ENCODE results near the gene CDC7.
"Not testable (repeated sequence)": the region's sequence is repeated elsewhere in the genome, so short reads cannot be mapped to it uniquely, and the experiment has no call there.

CDC7 gene

GRCh38 chr1:91500756-91501522 lies at the start of gene CDC7:
Gene CDC7 (plus strand): TSS chr1:91500851. CDS start chr1:91501717, 866 bp downstream.
- peak; percentile 87 for DNase-seq

DNA sequence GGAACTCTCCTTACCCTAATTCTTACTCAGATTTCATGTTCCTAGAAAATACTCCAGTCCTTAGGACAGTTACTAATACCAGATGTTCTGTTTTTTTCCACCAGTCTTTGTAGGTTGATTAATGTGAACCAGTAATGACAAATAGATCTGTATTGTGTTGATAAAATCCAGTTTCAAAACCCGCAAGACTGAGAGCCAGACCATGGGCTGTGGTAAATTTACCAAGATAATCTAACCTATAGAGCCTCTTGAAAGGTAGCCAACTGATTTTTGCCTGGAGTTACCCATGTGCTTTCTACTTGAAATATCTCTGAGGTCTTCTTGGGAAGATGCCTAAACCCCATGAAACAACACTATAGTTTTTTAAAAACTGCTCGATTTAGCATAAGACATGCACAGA lies 46.5 kb upstream of the CDC7 start:
- DNase-seq = no peak

- no peak for DNase-seq
These were observed 45.3 kb upstream of the CDC7 start for GRCh38 chr1:91455334-91455733.

DNA sequence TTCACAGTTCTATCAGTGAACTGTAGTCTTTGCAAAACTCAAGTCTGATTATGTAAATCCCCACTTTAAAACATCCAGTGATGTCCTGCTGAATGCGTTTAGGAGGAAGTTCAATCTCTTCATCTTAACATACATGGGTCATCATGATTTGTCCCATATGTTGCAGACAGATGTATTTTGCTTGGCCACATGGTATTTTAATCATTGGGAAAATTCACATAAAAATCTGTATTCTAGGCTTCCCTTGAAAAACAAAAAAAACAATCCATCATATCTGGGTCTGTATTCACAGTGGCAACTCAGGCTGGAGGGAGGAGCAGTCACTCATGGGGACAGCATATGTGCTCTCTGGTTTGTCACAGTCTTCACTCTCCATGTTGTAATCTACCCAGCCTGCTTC lies 44.8 kb upstream of the CDC7 start:
- no peak for DNase-seq

DNA sequence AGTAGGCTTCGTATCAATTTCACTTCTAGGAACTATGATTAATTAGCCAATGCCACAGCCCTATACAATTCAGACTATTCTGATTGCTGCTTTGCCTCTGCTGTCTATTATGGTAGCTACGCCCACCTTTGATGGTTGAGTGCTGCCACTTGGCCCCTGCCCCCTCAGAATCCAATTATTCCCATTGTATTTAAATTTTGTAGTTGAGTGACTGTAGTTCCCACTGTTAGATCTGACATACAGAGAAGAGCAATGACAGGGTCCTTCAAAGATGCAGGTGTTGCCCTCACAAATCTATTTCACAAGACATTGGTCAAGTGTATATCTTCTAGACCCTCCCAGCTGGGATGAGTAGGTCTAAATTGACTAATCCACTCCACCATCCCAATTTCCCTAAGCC lies 35.3 kb upstream of the CDC7 start:
- DNase-seq = not testable (repeated sequence)

DNA sequence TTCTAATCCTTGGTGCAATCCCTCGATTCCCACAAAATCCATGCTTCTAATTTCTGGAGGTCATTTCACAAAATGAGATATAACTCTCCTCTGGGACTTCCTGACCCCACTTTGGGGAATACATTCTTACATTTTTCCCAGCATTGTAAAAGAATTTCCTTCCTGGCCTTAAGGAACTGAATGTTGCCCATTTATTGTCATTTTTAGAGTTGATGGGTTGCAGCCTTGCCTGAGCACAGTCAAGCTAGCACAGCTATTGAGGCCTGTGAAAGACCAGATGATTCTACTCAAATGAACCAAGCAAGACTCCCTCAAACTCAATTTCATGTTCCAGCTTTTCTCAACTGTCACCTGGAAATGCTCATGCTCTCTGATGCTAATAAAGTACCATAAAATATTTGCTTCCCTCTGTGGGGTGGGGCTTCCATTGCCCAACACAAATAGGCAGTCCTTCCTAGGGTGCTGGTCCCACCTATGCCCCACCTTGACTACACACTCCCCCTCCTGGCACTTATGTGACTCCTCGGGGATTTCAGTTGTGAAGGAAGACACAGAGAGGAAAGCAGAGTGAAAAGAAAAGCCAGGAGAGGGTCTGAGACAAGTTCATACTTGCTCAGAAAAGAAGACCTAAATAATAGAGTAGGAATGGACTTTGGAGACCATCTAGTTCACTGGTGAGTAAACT lies 24.0 kb upstream of the CDC7 start:
- no peak for DNase-seq

DNA sequence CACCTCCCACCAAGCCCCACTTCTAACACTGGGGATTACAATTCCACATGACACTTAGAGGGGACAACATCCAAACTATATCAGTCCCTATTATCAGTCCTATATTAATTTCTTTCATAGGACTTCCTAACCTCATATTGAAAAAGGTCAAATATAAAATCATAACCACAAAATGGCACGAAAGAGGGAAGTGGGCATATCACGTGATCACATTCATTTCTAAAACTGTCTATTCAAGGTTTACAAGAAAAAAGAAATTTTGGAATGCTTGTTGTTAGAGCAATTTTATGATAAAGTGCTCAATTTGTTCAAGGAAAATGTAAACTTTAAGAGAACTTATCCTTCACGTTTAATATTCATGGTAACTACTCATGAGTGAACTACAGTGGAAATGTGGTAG lies 13.2 kb upstream of the CDC7 start:
- DNase-seq = no peak

GRCh38 chr1:91490501-91490900 lies 10.2 kb upstream of the CDC7 start:
- no peak for DNase-seq

DNA sequence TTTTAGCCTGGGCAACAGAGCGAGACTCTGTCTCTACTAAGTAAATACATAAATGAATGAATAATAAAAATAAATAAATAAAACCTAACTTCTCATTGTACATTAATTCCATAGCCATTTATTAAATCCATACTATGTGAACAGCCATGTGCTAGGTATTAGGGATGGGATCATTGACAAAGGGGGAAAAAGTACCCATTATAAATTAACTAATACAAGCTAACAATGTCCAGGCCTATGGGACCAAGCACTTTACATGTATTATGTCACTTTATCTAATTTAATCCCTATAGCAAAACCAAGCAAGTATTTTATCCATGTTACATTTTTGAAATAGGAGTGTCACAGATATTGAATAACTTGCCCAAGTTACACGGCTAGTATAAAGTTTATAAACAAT lies 2.6 kb upstream of the CDC7 start:
- no peak for DNase-seq

DNA sequence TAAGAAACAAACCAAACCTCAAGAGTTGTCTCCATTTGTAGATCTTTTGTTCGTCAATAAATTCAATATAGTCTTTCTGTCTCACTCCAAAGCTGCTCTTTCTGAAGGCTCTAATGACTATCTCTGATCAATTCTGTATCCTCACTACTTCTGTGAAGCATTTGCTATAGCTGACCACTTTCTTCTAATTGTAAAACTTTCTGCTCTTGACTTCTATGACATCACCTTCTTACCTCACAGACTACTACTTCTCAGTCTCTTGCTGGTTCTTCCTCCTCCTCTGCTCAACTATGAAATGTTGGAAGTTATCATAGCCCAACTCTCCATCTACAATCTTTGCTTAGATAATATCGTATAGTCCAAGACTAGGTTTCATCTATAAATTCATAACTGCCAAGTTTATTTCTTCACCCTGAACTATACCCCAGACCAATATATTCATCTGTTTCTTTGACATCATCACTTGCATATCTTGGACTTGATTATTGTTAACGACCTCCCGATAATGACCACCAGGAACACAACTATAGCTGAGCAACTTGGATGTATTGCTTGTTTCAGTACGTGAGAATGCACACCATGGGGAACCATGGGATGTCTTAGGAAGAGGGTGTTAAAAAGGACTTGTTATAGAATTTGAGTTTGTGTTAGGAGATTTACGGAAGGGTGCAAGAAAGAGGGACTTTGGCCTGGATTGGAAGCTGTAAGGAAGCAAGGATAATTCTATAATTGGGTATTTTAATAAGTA lies 2.0 kb upstream of the CDC7 start:
- DNase-seq = no peak

DNA sequence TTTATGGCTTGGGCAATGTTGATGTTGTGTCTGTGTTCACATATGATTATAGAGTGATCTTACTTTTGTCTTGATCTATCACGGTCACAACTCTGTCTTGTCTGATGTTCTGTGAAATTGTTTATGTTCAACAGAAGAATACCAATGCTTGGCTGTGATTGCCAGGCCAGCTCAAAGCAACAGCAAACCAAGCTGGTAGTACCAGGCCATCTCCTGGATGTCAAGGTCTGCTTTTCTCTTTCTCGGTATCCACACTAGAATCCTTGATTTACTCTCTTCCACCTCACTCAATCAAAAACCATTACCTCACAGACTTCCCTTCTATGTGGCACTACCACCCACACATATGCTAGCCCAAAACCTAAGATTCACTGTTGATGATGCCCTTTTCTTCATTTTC lies 1.3 kb upstream of the CDC7 start:
- no peak for DNase-seq

DNA sequence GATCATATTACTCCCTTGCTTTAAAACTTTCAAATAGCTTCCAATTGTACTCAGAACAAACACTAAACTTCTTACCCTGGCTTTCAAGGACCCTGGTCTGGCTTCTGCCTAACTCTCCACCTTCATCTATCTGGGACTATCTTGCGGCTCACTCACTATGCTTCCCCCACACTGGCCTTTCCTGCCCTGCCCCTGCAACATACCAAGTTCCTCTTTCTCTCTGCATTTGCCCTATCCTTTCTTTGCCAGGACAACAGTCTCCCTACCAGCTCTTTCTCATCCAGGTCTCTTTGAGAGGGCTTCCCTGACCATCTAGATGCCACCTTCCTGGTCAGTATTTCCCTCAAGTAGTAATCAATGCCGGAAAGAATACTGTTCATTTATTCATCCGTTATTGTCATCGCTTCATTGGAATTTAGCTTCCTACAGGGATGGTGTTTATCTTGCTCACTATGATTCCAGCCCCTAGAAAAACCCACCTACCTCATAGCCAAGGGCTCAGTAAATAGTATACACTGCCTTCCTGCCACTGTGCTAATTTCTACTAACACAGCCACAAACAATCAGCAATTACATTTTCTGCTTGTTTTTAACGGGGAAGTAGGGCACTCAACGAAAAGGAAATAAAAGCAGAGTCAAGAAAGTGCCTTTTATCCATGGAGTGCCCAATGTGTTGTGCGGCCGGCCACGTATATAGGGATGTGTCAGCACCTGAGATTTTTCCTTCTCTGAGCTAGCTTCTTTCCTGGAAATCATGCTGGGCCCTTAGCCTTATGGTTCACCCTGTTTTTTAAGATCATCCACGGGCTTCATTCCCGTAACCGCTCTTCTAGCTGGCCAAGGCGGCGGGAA lies 521 bp upstream of the CDC7 start:
- DNase-seq = no peak

DNA sequence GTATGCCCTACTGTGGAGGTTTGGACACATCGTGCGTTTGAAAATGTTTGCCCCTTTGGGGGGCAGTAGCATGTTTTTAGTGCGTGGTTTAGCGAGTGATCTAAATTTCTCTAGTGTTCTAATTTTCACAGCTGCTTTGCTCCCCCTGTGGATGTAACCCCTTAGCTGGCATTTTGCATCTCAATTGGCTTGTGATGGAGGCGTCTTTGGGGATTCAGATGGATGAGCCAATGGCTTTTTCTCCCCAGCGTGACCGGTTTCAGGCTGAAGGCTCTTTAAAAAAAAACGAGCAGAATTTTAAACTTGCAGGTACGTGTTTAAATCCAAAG lies 836 bp downstream of the CDC7 start:
- no peak for DNase-seq

DNA sequence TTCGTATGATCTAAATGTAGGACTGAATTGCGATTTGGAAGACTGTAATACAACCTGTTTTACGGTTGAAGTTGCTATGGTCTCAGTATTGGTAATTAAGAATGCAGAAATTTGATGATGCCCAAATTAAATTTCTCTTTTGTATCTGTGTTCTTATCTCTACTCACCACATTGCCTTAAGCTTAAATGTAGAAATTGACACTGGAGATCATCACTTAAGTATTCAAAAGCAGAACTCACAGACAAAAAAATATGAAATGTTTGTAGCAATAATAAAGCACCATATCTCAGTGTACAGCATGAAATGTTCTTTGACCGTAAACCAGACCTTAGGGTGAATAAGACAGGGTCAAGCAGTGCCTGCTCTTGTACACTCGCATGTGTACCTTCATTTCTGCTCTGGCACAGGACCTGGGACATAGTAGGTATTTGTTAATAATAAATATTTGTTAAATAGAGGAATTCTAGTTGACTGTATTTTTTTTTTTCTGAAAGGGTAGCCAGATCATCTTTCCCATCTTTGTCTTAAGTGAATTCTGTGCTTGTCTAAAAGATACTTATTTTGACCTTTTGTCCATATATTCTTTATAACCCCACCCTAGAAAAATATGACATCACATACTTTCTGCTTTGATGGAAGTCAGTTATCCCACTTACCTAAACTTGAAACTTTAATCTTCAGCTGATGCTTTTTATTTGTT lies 1.5 kb downstream of the CDC7 start:
- DNase-seq = no peak

- no peak for DNase-seq
These were observed 2.1 kb downstream of the CDC7 start for GRCh38 chr1:91502672-91503184.

- DNase-seq = no peak
These were observed 2.8 kb downstream of the CDC7 start for GRCh38 chr1:91503332-91503900.

GRCh38 chr1:91503975-91504530 lies 3.4 kb downstream of the CDC7 start:
- no peak for DNase-seq

DNA sequence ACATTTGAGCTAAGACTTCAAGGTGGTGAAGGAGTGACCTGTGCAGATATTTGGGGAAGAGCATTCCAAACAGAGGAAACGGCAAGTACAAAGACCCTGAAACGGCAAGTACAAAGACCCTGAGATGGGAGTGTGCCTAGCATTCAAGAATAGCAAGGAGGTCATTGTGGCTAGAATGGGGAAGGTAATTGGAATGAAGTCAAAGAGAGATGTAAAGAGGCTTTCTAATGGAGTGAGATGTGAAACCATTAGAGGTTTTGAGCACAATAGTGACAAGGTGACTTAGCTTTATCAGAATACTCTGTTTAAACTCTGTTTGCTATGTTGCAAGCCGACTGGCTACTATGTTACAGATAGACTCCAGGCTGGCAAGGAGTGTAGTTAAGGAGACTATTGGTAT lies 4.4 kb downstream of the CDC7 start:
- DNase-seq = no peak

DNA sequence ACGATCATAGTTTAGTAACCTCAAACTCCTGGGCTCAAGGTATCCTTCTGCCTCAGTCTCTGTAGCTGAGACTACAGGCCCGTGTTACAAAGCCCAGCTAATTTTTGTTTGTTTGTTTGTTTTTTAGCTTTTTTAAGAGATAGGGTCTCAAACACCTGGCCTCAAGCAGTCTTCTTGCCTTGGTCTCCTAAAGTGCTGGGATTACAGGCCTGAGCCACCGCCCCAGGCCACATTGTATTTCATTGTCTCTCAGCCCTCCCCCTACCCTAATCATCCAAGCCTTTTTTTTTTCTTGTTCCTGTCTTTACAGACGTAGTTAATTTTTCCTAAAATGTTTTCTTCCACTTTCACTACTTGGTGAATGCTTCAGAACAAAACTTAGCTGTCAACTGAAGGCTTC lies 5.4 kb downstream of the CDC7 start:
- DNase-seq = no peak

- DNase-seq = no peak
These were observed 6.7 kb downstream of the CDC7 start for GRCh38 chr1:91507328-91507727.

DNA sequence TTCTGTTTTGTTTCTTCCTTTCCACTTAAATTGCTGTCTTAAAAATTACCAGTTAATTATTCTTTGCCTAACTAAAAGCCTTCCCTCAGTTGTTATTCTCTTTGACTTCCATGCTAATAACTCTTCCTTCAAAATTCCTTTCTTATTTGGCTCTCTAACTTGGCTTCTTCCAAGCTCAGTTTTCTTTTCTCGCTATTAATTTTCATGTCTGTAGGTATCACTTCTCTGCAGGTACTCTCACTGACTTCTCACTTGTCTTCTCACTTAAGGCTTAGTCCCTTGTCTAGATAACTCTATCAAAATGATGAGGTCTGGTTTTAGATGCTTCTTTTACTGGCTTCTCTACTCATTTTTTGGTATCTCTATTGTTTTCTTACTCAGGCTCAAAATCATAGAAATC lies 10.1 kb downstream of the CDC7 start:
- DNase-seq = no peak

GRCh38 chr1:91511386-91511785 lies 10.7 kb downstream of the CDC7 start:
- no peak for DNase-seq

Measured in stimulated activated CD4-positive, alpha-beta T cell treated with anti-CD3 and anti-CD28 coated beads, Interleukin-4, amount 100 ng/mL, for 24 hours (primary cell).